ENCODE measurements around the gene PCDHGA5.
"Not testable (repeated sequence)": the region's sequence is repeated elsewhere in the genome, so short reads cannot be mapped to it uniquely, and the experiment has no call there.

Gene PCDHGA5

DNA sequence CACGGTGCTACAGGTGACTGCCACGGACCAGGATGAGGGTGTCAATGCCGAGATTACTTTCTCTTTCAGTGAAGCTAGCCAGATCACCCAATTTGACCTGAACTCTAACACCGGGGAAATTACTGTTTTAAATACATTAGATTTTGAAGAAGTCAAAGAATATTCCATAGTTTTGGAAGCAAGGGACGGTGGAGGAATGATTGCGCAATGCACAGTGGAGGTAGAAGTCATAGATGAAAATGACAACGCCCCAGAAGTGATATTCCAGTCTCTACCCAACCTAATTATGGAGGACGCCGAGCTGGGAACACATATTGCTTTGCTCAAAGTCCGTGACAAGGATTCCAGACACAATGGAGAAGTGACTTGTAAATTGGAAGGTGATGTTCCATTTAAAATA is 24.7 kb downstream of the PCDHGA5 start:
- DNase-seq, result no peak

DNA sequence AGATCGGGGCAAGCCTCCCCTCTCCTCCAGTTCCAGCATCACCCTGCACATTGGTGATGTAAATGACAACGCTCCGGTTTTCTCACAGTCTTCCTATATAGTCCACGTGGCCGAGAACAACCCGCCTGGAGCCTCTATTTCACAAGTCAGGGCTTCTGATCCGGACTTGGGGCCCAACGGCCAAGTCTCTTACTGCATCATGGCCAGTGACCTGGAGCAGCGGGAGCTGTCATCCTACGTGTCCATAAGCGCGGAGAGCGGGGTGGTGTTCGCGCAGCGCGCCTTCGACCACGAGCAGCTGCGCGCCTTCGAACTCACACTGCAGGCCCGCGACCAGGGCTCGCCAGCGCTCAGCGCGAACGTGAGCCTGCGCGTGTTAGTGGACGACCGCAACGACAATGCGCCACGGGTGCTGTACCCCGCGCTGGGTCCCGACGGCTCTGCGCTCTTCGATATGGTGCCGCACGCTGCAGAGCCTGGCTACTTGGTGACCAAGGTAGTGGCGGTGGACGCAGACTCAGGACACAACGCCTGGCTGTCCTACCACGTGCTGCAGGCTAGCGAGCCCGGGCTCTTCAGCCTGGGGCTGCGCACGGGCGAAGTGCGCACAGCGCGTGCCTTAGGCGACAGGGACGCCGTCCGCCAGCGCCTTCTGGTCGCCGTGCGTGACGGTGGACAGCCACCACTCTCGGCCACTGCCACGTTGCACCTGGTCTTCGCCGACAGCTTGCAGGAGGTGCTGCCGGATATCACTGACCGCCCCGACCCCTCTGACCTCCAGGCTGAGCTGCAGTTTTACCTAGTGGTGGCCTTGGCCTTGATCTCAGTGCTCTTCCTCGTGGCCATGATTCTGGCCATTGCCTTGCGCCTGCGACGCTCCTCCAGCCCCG is 25.4 kb downstream of the PCDHGA5 start:
- DNase-seq, result no peak

DNA sequence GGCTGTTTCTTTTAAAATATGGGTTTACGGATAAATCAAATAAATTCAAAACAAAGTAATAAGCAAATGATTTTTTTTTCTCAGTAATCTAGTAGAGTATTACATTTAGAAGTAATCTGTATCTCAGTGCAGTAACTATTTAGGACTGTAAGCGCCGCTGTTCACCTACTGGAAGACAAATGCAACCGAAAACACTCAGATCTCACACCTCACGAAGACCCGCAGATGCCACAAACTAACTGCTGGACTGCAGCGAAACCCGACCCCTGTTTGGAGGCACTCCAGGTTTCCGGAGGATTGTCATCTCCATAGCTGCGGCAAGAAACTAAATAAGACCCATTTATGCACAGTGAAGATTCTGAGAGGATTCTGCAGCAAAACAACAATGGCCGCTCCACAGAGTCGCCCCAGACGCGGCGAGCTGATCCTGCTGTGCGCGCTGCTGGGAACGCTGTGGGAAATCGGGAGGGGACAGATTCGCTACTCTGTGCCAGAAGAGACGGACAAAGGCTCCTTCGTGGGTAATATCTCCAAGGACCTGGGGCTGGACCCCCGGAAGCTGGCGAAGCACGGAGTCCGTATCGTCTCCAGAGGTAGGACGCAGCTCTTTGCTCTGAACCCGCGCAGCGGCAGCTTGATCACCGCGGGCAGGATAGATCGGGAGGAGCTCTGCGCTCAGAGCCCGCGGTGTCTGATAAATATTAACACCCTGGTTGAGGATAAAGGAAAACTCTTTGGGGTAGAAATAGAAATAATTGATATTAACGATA is 28.7 kb downstream of the PCDHGA5 start, which contains the start of gene PCDHGA8:
TSS of gene PCDHGA8 (plus strand) at position 205 of the 770 bp plus-strand sequence. CDS start at position 386, 181 bp downstream.
- DNase-seq, result no peak

DNA sequence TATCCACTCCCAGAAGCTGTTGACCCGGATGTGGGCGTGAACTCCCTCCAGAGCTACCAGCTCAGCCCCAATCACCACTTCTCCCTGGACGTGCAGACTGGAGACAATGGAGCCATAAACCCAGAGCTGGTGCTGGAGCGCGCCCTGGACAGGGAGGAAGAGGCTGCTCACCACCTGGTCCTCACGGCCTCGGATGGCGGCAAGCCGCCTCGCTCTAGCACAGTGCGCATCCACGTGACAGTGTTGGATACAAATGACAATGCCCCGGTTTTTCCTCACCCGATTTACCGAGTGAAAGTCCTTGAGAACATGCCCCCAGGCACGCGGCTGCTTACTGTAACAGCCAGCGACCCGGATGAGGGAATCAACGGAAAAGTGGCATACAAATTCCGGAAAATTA is 29.3 kb downstream of the PCDHGA5 start:
- DNase-seq, result no peak

DNA sequence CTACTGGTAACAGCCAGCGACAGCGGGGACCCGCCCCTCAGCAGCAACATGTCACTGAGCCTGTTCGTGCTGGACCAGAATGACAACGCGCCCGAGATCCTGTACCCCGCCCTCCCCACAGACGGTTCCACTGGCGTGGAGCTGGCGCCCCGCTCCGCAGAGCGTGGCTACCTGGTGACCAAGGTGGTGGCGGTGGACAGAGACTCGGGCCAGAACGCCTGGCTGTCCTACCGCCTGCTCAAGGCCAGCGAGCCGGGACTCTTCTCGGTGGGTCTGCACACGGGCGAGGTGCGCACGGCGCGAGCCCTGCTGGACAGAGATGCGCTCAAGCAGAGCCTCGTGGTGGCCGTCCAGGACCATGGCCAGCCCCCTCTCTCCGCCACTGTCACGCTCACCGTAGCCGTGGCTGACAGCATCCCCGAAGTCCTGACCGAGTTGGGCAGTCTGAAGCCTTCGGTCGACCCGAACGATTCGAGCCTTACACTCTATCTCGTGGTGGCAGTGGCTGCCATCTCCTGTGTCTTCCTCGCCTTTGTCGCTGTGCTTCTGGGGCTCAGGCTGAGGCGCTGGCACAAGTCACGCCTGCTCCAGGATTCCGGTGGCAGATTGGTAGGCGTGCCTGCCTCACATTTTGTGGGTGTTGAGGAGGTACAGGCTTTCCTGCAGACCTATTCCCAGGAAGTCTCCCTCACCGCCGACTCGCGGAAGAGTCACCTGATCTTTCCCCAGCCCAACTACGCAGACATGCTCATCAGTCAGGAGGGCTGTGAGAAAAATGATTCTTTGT is 30.6 kb downstream of the PCDHGA5 start:
- DNase-seq, result not testable (repeated sequence)

DNA sequence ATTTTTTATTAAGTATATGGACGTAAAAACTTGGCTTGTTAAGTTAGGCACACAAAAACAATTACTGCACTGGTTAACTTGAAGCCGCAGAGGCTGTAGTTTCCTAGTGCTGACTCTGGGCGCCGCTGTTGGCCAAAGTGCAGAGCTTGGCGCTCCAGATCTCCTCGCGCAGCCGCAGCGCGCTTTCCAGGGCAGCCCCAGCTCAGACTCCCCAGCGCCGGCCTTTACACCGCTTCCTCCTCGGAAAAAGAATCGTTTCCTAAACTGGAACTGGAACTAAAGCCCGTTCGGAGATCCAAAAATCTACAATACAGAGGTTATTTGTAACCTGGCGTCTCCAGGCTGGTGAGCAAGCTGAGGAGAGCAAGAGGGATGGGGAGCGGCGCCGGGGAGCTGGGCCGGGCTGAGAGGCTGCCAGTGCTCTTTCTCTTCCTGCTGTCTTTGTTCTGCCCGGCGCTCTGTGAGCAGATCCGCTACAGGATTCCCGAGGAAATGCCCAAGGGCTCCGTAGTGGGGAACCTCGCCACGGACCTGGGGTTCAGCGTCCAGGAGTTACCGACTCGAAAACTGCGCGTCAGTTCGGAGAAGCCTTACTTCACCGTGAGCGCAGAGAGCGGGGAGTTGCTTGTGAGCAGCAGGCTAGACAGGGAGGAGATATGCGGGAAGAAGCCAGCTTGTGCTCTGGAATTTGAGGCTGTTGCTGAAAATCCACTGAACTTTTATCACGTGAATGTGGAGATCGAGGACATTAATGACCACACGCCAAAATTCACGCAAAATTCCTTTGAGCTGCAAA is 34.0 kb downstream of the PCDHGA5 start, which contains the start of gene PCDHGB5:
TSS of gene PCDHGB5 (plus strand) at position 192 of the 796 bp plus-strand sequence. CDS start at position 373, 181 bp downstream.
- DNase-seq, result not testable (repeated sequence)

DNA sequence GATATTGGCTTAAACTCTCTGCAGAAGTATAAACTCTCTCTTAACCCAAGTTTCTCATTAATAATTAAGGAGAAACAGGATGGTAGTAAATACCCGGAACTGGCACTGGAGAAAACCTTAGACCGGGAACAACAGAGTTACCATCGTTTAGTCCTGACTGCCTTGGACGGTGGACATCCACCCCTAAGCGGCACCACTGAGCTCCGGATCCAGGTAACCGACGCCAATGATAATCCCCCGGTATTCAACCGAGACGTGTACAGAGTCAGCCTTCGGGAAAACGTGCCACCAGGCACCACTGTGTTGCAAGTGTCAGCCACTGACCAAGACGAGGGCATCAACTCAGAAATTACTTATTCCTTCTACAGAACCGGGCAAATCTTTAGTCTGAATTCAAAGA is 34.6 kb downstream of the PCDHGA5 start:
- DNase-seq, result no peak

DNA sequence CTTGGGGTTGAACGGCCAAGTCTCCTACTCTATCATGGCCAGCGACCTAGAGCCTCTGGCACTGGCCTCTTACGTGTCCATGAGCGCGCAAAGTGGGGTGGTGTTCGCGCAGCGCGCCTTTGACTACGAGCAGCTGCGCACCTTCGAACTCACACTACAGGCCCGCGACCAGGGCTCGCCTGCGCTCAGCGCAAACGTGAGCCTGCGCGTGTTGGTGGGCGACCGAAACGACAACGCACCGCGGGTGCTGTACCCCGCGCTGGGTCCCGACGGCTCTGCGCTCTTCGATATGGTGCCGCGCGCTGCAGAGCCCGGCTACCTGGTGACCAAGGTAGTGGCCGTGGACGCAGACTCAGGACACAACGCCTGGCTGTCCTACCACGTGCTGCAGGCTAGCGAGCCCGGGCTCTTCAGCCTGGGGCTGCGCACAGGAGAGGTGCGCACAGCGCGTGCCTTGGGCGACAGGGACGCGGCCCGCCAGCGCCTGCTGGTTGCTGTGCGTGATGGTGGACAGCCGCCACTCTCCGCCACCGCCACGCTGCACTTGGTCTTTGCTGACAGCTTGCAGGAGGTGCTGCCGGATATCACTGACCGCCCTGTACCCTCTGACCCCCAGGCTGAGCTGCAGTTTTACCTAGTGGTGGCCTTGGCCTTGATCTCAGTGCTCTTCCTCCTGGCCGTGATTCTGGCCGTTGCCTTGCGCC is 35.7 kb downstream of the PCDHGA5 start:
- DNase-seq, result no peak

DNA sequence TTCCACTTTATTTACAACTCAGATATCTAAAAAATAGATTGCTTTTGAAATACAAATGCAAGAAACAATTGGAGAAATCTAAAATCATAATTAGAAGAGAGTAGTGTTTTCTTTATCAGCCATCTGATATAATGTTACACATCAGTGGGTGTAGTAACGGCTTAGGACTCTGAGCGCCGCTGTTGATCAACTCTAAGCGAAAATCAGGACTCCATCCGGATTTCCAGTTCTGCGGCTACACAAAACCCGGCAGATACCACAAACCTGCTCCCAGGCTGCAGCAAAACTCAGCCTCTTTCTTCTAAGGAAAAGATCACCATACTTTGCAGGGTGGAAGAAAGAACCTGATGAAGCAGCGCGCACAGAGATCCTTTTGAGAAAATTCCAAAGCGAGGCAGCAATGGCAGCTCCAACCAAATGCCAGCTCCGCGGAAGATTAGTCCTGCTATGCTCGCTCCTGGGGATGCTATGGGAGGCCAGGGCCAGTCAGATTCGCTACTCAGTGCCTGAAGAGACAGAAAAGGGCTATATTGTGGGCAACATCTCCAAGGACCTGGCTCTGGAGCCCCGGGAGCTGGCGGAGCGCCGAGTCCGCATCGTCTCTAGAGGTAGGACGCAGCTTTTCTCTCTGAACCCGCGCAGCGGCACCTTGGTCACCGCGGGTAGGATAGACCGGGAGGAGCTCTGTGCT is 38.7 kb downstream of the PCDHGA5 start, which contains the start of gene PCDHGA9:
TSS of gene PCDHGA9 (plus strand) at position 226 of the 691 bp plus-strand sequence. CDS start at position 401, 175 bp downstream.
- DNase-seq, result no peak

DNA sequence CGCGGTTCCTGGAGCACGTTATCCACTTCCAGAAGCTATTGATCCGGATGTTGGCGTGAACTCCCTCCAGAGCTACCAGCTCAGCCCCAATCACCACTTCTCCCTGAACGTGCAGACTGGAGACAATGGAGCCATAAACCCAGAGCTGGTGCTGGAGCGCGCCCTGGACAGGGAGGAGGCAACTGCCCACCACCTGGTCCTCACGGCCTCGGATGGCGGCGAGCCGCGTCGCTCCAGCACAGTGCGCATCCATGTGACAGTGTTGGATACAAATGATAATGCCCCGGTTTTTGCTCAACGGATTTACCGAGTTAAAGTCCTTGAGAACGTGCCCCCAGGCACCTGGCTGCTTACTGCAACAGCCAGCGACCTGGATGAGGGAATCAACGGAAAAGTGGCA is 39.4 kb downstream of the PCDHGA5 start:
- DNase-seq, result no peak

DNA sequence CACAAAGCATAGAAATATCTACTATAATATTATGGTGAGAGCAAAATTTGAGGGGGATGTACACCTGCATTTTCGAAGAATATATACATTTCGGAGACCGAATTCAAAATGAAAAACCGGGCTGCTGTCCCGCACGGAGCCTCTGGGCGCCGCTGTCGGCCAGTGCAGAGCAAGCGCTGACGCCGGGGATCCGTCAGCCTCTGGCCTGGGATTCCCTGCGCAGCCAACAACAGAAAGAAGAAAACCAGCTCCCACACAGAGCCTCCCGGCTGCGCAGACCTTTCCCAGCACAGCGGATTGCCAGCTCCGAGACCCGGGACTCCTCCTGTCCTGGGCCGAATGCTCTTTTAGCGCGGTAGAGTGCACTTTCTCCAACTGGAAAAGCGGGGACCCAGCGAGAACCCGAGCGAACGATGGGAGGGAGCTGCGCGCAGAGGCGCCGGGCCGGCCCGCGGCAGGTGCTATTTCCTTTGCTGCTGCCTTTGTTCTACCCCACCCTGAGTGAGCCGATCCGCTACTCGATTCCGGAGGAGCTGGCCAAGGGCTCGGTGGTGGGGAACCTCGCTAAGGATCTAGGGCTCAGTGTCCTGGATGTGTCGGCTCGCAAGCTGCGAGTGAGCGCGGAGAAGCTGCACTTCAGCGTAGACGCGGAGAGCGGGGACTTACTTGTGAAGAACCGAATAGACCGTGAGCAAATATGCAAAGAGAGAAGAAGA is 44.0 kb downstream of the PCDHGA5 start, which contains the start of gene PCDHGB6:
TSS of gene PCDHGB6 (plus strand) at position 232 of the 716 bp plus-strand sequence. CDS start at position 414, 182 bp downstream.
- DNase-seq, result not testable (repeated sequence)

DNA sequence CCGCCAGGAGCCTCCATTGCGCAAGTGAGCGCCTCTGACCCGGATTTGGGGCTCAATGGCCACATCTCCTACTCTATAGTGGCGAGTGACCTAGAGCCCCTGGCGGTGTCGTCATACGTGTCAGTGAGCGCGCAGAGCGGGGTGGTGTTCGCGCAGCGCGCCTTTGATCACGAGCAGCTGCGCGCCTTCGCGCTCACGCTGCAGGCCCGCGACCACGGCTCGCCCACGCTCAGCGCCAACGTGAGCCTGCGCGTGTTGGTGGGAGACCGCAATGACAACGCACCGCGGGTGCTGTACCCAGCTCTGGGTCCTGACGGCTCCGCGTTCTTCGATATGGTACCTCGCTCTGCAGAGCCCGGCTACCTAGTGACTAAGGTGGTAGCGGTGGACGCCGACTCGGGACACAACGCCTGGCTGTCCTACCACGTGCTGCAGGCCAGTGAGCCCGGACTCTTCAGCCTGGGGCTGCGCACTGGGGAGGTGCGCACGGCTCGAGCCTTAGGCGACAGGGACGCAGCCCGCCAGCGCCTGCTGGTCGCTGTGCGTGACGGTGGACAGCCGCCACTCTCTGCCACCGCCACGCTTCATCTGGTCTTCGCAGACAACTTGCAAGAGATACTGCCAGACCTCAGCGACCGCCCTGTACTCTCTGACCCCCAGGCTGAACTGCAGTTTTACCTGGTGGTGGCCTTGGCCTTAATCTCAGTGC is 45.8 kb downstream of the PCDHGA5 start:
- DNase-seq, result no peak

DNA sequence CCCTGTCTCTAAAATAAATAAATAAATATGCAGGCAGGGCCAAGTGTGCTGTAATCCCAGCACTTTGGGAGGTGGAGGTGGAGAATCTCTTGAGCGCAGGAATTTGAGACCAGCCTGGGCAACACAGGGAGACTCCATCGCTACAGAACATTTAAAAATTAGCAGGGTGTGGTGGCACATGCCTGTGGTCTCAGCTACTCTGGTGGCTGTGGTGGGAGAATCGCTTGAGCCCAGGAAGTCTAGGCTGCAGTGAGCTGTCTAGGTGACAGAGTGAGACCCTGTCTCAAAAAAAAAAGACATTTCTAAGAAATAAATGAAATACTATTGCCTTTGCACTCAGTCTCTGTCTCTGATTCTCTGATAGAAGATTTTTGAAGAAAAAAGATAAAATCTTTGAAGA is 47.6 kb downstream of the PCDHGA5 start:
- DNase-seq, result no peak

DNA sequence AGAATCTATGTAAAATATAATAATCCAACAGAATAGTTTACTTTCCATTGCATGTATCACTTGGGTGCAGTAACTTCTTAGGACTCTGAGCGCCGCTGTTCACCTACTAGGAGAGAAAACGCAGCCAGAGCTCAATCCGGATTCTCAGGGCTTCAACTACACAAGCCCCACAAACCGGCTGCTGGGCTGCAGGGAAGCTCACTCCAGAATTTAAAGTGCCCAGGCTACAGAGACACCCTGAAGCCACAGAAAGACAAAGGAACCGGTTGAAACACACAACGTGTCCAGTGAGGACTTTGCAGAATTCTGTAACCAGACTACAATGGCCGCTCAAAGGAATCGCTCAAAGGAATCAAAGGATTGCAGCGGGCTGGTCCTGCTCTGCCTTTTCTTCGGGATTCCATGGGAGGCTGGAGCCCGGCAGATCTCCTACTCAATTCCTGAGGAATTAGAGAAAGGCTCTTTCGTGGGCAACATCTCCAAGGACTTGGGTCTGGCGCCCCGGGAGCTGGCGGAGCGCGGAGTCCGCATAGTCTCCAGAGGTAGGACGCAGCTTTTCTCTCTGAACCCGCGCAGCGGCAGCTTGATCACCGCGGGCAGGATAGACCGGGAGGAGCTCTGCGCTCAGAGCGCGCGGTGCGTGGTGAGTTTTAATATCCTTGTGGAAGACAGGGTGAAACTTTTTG is 49.0 kb downstream of the PCDHGA5 start, which contains the start of gene PCDHGA10:
TSS of gene PCDHGA10 (plus strand) at position 134 of the 686 bp plus-strand sequence. CDS start at position 323, 189 bp downstream.
- DNase-seq, result peak; percentile 30

DNA sequence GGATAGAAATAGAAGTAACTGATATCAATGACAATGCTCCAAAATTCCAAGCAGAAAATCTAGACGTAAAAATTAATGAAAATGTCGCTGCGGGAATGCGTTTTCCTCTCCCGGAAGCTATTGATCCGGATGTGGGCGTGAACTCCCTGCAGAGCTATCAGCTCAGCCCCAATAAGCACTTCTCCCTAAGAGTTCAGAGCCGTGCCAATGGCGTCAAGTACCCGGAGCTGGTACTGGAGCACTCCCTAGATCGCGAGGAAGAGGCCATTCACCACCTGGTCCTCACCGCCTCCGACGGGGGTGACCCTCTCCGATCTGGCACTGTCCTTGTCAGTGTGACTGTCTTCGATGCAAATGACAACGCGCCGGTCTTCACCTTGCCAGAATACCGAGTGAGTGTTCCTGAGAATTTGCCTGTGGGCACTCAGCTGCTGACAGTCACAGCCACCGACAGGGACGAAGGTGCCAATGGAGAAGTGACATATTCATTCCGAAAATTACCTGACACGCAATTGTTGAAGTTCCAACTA is 49.6 kb downstream of the PCDHGA5 start:
- DNase-seq, result no peak

DNA sequence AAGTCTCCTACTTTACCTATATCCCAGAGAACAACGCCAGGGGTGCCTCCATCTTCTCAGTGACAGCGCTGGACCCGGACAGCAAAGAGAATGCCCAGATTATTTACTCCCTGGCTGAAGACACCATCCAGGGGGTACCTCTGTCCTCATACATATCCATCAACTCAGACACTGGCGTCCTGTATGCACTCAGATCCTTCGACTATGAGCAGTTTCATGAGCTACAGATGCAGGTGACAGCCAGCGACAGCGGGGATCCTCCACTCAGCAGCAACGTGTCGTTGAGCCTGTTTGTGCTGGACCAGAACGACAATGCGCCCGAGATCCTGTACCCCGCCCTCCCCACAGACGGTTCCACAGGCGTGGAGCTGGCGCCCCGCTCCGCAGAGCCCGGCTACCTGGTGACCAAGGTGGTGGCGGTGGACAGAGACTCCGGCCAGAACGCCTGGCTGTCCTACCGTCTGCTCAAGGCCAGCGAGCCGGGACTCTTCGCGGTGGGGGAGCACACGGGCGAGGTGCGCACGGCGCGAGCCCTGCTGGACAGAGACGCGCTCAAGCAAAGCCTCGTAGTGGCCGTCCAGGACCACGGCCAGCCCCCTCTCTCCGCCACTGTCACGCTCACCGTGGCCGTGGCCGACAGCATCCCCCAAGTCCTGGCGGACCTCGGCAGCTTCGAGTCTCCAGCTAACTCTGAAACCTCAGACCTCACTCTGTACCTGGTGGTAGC is 50.7 kb downstream of the PCDHGA5 start:
- DNase-seq, result not testable (repeated sequence)

DNA sequence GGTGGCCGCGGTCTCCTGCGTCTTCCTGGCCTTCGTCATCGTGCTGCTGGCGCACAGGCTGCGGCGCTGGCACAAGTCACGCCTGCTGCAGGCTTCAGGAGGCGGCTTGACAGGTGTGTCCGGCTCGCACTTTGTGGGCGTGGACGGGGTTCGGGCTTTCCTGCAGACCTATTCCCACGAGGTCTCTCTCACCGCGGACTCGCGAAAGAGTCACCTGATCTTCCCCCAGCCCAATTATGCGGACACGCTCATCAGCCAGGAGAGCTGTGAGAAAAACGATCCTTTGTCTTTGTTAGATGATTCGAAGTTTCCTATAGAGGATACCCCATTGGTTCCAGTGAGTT is 51.3 kb downstream of the PCDHGA5 start:
- not testable (repeated sequence) for DNase-seq
